K562 treated with DMSO at 1 percent for 48 hours (cell line): ENCODE data around the gene DCHS1. TPM values are rescaled to one million over a fixed set of nuclear protein-coding genes. Genes with fewer than 3 reads are reported as not detected.

Experiments
- total RNA-seq: library from RNA; unstranded; fragments of 300-600 nt; gene quantifications from 2 replicates; pipeline ENCODE4 v1.2.3, GENCODE V29; 2022; ENCODE audit warnings: low replicate concordance; ENCODE audit errors: extremely low read depth

DCHS1 gene
- total RNA-seq: not detected in 2 replicates

DNA sequence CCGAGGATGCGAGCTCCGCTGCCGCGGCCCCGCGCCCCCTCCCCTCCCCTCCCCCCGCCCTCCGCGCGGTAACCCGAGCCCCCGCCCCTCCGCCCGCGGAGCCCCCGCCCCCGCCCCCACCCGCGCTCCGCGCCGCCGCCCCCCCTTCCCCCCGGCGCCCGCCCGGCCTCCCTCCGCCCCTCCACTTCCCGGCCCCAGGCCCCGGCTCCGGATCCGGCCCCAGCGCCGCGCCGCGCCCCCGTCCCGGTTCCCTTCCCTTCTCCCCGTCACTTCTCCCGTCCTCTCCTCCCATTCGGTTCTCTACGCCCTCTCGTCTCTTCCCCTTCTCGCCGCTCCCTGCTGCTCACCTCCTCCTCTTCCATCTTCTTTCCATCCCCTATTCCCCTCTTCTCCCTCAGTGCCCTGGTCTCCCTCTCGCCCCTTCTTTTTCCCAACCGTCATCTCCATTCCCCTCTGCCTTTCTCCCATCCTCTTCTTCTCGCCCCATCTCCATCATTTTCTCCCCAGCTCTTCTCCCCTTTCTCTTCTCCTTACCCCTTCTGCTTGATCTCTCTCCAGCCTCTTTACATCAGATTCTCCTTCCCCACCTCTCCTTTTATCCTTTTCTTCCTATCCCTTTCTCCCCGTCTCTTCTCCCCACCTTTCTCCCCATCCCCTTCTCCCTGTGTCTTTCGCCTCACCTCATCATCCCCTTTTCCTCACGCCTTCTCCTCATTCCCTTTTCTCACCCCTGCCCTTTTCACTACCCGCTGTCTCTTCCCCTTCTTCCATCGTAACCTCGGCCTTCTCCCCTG, at the start of gene DCHS1:
TSS of gene DCHS1 (minus strand) at position 20 of the 794 bp plus-strand sequence. CDS start 14,196 bp downstream, outside the sequence.

DNA sequence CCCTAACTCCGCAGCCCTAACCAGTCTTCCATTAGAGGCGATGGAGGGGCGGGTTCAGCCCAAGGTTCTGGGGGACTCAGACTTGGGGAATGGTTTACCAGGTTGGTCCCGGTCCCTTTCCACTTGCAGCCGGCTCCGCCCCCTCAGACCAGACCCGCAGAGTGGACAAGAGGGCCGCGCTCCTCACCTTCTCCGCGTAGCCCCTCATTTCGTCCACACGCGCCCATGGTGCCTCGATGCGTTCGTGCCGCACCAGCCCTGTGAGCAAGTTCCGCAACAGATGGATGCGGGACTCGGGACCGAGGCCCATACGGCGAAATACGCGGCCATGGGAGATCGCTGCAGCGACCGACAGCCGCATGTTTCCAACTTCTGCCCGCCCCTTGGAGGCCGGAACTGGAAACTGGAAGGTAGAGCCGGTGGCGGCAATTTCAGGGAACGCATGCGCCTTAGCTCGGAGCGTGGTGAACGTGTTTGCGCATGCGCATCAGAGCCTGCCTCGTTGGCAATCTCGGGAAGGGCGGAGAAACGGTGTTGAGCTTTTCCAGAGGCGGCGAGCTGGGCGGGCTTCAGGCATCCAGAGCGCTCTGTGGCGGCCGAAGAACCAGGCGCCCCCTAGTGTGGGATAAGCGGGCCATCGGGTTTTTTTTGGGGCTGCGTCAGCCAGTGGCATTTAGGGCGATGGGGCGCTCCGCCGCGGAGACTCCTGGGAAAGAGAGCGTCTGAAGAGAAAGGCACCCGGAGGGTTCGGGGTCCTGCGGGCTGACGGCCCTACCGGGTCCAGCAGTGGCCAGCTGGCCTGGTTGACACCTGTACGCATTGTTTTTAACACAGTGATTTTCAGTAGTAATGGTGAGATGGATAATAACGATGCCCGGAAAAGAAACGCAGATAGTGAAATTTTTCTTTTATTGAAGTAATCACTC, 27.6 kb upstream of the DCHS1 start, which contains the start of gene MRPL17:
TSS of gene MRPL17 (minus strand) at position 405 of the 926 bp plus-strand sequence. CDS start at position 361, 44 bp downstream.

DNA sequence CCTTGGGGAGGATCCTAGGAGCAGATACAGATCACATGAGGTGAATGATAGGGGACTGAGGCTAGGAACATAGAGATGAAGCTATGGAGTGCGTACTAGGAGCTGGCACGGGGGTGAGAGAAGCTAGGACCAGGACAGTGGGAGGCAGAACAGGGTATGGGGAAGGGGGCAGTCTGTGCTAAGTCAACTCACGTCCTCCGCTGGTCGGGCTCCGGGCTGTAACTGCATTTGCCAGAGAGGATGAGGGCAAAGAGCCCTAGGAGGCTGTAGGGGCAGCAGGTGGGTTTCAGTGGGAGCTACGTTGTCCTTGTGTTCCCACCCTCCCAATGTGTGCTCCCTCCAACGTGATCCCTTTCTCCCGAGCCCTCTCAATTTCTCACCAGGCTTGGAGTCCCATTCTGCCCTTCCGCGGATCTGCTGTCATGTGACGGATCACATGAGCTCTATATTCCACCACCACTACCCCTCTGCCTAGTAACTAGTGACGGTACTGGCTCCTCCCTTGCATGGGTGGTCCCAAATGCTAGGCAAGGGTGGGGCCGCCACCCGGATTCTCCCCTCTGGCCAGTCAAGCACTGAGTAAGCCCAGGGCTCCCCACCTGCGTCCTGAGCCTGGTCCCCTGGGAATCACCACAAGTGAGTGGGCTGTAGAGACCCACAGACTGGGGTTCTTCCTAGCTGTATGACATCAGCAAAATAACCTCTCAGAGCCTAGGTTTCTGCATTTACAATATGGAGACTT, 36.4 kb downstream of the DCHS1 start, which contains the start of gene TPP1:
TSS of gene TPP1 (minus strand) at position 419 of the 742 bp plus-strand sequence. CDS start at position 397, 22 bp downstream.

GRCh38 chr11:6612213-6613041, 43.2 kb downstream of the DCHS1 start, which contains the start of gene TAF10:
TAF10 (minus strand) TSS chr11:6612216; CDS start chr11:6612189, 27 bp downstream.

DNA sequence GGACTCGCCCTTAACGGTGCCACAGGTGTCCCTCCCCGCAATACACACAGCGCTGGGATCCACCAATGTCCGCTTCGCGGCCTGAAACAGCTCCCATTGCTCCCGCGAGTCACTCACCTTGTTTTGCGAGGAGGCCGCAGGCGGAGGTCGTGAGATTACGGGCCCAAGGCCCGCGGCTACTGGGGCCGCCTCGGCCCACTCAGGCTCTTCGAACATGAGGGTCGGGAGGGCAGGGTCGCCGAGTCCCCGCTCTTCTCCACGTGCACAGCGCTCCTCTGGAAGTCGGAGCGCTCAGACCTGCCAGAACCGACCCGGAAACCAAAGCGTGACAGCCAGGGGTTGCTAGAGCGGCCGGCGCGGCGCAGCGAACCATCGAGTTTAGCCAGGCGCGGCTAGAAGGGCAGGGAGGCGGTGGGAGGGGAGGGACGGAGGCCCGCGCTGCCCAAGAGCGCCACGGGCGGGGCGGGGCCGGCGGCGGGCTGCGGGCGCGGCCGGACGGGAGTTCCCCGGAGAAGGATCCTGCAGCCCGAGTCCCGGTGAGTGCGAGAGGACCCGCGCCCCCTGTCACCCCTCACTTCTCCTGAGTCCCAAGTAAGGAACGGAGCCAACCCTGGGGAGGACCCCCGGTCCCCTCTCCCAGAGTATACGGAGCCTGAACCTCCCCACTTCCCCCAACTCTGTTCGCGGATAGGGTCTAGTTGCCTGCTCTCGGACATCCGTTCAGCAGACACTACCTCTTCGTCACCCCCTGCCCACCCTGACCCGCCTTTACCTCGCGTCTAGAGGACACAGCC, 52.1 kb downstream of the DCHS1 start, which contains the start of the genes ILK and RRP8:
TSS of gene ILK (plus strand) at position 488 of the 794 bp plus-strand sequence. CDS start 498 bp downstream, outside the sequence.
TSS of gene RRP8 (minus strand) at position 330 of the 794 bp plus-strand sequence. CDS start at position 216, 114 bp downstream.

Other genes with a start within 250 kb of the DCHS1 start
- not detected in 2 replicates for gene APBB1, start 236.7 kb downstream of the DCHS1 start, total RNA-seq
- not detected in 2 replicates for gene HPX, start 214.8 kb downstream of the DCHS1 start, total RNA-seq
- gene TRIM3, start 181.9 kb downstream of the DCHS1 start, total RNA-seq: not detected in 2 replicates
- not detected in 2 replicates for gene ARFIP2, start 174.5 kb downstream of the DCHS1 start, total RNA-seq
- not detected in 2 replicates for gene TIMM10B, start 174.3 kb downstream of the DCHS1 start, total RNA-seq
- gene DNHD1, start 158.5 kb downstream of the DCHS1 start, total RNA-seq: not detected in 2 replicates
- not detected in 2 replicates for gene RRP8, start 52.2 kb downstream of the DCHS1 start, total RNA-seq
- gene ILK, start 52.0 kb downstream of the DCHS1 start, total RNA-seq: 274 TPM in 1 of 2 replicates, not detected in the other
- gene TAF10, start 43.6 kb downstream of the DCHS1 start, total RNA-seq: not detected in 2 replicates
- gene TPP1, start 36.4 kb downstream of the DCHS1 start, total RNA-seq: 148 TPM in 1 of 2 replicates, not detected in the other
- not detected in 2 replicates for gene MRPL17, start 27.5 kb upstream of the DCHS1 start, total RNA-seq
- not detected in 2 replicates for gene OR2AG2, start 116.2 kb upstream of the DCHS1 start, total RNA-seq
- not detected in 2 replicates for gene OR2AG1, start 127.2 kb upstream of the DCHS1 start, total RNA-seq
- gene OR6A2, start 143.9 kb upstream of the DCHS1 start, total RNA-seq: not detected in 2 replicates
- gene OR10A5, start 189.9 kb upstream of the DCHS1 start, total RNA-seq: not detected in 2 replicates
- gene OR10A2, start 207.2 kb upstream of the DCHS1 start, total RNA-seq: not detected in 2 replicates
- gene OR10A4, start 220.8 kb upstream of the DCHS1 start, total RNA-seq: not detected in 2 replicates
- gene OR2D2, start 236.7 kb upstream of the DCHS1 start, total RNA-seq: not detected in 2 replicates